Measurements from ENCODE around the gene SLC66A2.

DNA sequence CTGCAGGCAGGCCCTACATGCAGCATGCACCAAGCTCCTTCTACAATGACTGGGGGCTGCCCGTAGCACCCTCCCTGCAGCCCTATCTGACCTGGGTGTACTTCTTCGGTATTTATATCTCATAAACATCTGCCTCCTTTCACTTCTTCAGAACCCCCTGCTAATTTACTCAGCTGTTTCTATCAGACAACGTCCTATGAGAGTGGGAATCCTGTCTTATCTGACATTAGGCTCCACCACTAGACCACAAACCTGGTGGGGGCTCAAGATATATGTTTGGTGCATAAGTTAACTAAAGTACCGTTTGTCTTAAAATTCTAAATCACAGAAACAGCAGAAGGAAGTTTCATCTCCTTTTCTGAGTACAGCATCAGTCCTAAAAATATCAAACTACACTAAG lies 23.6 kb upstream of the SLC66A2 start:
- TF ChIP-seq, protein P1, sequence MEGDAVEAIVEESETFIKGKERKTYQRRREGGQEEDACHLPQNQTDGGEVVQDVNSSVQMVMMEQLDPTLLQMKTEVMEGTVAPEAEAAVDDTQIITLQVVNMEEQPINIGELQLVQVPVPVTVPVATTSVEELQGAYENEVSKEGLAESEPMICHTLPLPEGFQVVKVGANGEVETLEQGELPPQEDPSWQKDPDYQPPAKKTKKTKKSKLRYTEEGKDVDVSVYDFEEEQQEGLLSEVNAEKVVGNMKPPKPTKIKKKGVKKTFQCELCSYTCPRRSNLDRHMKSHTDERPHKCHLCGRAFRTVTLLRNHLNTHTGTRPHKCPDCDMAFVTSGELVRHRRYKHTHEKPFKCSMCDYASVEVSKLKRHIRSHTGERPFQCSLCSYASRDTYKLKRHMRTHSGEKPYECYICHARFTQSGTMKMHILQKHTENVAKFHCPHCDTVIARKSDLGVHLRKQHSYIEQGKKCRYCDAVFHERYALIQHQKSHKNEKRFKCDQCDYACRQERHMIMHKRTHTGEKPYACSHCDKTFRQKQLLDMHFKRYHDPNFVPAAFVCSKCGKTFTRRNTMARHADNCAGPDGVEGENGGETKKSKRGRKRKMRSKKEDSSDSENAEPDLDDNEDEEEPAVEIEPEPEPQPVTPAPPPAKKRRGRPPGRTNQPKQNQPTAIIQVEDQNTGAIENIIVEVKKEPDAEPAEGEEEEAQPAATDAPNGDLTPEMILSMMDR (conservative IDR thresholded peaks at IDR 0.05; ENCODE audit: low read length) = no peak
- TF ChIP-seq EZH2phosphoT487 (IDR thresholded peaks at IDR 0.05; ENCODE audit: borderline replicate concordance) = no peak
